Measurements from ENCODE around the gene CEL. TPM values are rescaled to one million over a fixed set of nuclear protein-coding genes. Genes with fewer than 3 reads are reported as not detected.
"Not testable (repeated sequence)": the region's sequence is repeated elsewhere in the genome, so short reads cannot be mapped to it uniquely, and the experiment has no call there.

CEL gene
- total and polyA plus RNA-seq, 5 donors from 2014 or later = 0.37 TPM; not detected in 4

DNA sequence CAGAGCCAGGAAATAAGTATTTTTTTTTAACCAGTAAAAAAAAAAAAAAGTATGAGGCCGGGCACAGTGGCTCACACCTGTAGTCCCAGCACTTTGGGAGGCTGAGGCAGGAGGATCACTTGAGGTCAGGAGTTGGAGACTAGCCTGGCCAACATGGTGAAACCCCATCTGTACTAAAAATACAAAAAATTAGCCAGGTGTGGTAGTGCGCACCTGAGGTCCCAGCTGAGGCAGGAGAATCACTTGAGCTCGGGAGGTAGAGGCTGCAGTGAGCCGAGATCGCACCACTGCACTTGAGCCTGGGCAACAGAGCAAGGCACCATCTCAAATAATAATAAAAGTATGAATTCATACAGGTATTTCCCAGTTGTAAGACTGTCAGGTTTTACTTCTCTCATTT is 10.4 kb downstream of the CEL start:
- H3K9me3 Mint-ChIP-seq; ATAC-seq (ENCODE audit: low read depth in 2 of 2); H3K4me1 Mint-ChIP-seq: not testable (repeated sequence)

GRCh38 chr9:133073086-133074014 is 11.6 kb downstream of the CEL start:
- H3K27ac Mint-ChIP-seq = no peak overlapping the region
- no peaks in the 10 kb centered on the region for H3K4me1 ChIP-seq (ENCODE audit: control insufficient read depth, insufficient read depth, low read length, poor library complexity, severe bottlenecking)
- no peaks in the 10 kb centered on the region for H3K36me3 Mint-ChIP-seq
- ATAC-seq (ENCODE audit: low read depth in 2 of 2) = no peak
- no peaks in the 10 kb centered on the region for H3K9me3 Mint-ChIP-seq
- DNase-seq = no peak
- peaks cover 5% of the 10 kb centered on the region for H3K27me3 Mint-ChIP-seq
- no peak overlapping the region for H3K4me3 Mint-ChIP-seq
- no peak overlapping the region for H3K27ac ChIP-seq (ENCODE audit: insufficient read depth, low read length, poor library complexity, severe bottlenecking)
- no peaks in the 10 kb centered on the region for H3K4me1 Mint-ChIP-seq
- no peak overlapping the region for H3K4me3 ChIP-seq (ENCODE audit: low read depth, low read length)
- H3K9me3 ChIP-seq (ENCODE audit: control insufficient read depth in 2 of 2, low read length in 2 of 2) = no peaks in the 10 kb centered on the region
- no peaks in the 10 kb centered on the region for H3K27me3 ChIP-seq (ENCODE audit: control insufficient read depth, insufficient read depth, low read length)
- no peaks in the 10 kb centered on the region for H3K36me3 ChIP-seq (ENCODE audit: control insufficient read depth, insufficient read depth, low read length)

More for the DNA sequence above, 10.4 kb downstream of the CEL start:
- not testable (repeated sequence) for H3K36me3 Mint-ChIP-seq; H3K27ac ChIP-seq (ENCODE audit: insufficient read depth, low read length, poor library complexity, severe bottlenecking); H3K9me3 ChIP-seq (ENCODE audit: control insufficient read depth in 2 of 2, low read length in 2 of 2); H3K4me3 ChIP-seq (ENCODE audit: low read depth, low read length); DNase-seq; H3K27me3 ChIP-seq (ENCODE audit: control insufficient read depth, insufficient read depth, low read length); H3K36me3 ChIP-seq (ENCODE audit: control insufficient read depth, insufficient read depth, low read length); H3K27me3 Mint-ChIP-seq; H3K4me3 Mint-ChIP-seq; H3K4me1 ChIP-seq (ENCODE audit: control insufficient read depth, insufficient read depth, low read length, poor library complexity, severe bottlenecking); H3K27ac Mint-ChIP-seq

DNA sequence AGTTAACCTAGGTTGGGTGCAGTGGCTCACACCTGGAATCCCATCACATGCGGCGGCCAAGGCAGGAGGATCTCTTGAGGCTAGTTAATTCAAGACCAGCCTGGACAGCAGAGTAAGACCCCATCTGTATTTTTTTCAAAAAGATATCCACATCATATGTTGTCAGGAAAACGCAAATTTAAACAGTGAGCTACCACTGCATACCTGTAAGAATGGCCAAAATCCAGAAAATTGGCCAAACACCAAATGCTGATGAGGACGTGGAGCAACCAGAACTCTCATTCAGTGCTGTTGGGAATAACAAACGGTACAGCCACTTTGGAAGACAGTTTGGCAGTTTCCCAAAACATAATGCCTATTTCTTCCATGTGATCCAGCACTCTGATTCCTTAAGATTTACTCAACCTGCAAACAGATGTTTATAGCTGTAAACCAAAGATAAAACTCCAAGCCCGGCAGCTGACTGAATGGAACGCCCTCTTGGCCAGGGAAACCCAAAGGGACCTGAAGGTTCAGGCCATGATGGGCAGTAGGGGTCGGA is 12.4 kb downstream of the CEL start:
- no peak overlapping the region for H3K4me3 Mint-ChIP-seq
- no peaks in the 10 kb centered on the region for H3K4me1 Mint-ChIP-seq
- no peak for DNase-seq
- no peak overlapping the region for H3K27ac Mint-ChIP-seq
- peaks cover 5% of the 10 kb centered on the region for H3K27me3 Mint-ChIP-seq
- H3K36me3 Mint-ChIP-seq = no peaks in the 10 kb centered on the region
- Histone ChIP-seq H3K27me3 (ENCODE audit: control insufficient read depth, insufficient read depth, low read length) (no peaks in the 10 kb centered on the region), H3K4me1 (ENCODE audit: control insufficient read depth, insufficient read depth, low read length, poor library complexity, severe bottlenecking) (no peaks in the 10 kb centered on the region), H3K4me3 (ENCODE audit: low read depth, low read length) (no peak overlapping the region), H3K9me3 (ENCODE audit: control insufficient read depth in 2 of 2, low read length in 2 of 2) (no peaks in the 10 kb centered on the region), H3K27ac (ENCODE audit: insufficient read depth, low read length, poor library complexity, severe bottlenecking) (no peak overlapping the region), H3K36me3 (ENCODE audit: control insufficient read depth, insufficient read depth, low read length) (no peaks in the 10 kb centered on the region)
- H3K9me3 Mint-ChIP-seq = no peaks in the 10 kb centered on the region
- no peak for ATAC-seq (ENCODE audit: low read depth in 2 of 2)

DNA sequence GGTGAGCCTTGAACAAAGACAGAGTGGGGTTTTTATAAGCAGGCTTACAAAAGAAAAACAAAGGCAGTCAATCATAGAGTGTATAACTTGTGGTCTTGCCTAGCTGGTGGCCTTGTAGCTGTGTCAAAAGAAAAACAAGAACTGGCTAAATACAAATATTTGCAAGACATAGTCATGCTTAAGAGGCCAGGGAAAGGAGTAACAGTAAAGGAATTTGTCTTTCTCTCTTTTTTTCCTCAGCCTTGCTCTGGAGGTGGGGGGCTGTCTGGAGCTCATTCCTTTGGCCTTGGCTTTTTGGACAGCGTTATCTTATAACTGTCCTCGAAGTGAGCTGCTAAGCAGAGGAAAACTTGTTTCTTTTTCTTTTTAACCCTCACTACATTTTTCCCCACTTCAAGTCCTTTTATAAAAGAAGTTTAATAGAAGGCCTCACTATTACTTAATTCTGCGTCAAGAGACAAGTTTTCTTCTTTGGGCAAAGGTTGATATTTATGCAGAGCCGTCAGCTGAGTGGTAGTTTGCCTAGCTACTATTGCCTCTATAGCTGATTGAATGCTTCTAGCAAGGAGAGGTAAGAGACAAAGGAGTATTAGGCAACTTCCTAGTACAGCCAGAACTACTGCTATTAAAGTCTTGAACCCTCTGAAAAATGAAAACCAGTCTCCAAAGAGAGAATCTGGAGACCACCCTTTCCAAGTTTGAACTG is 14.3 kb downstream of the CEL start:
- H3K36me3 Mint-ChIP-seq = no peaks in the 10 kb centered on the region
- DNase-seq (no peak), ATAC-seq (ENCODE audit: low read depth in 2 of 2) (no peak)
- no peaks in the 10 kb centered on the region for H3K9me3 ChIP-seq (ENCODE audit: control insufficient read depth in 2 of 2, low read length in 2 of 2)
- no peaks in the 10 kb centered on the region for H3K4me1 Mint-ChIP-seq
- no peak overlapping the region for H3K4me3 ChIP-seq (ENCODE audit: low read depth, low read length)
- H3K4me1 ChIP-seq (ENCODE audit: control insufficient read depth, insufficient read depth, low read length, poor library complexity, severe bottlenecking) = no peaks in the 10 kb centered on the region
- H3K27ac ChIP-seq (ENCODE audit: insufficient read depth, low read length, poor library complexity, severe bottlenecking) = no peak overlapping the region
- H3K27me3 Mint-ChIP-seq = peaks cover 5% of the 10 kb centered on the region
- H3K27ac Mint-ChIP-seq = no peak overlapping the region
- no peaks in the 10 kb centered on the region for H3K27me3 ChIP-seq (ENCODE audit: control insufficient read depth, insufficient read depth, low read length)
- no peak overlapping the region for H3K4me3 Mint-ChIP-seq
- no peaks in the 10 kb centered on the region for H3K36me3 ChIP-seq (ENCODE audit: control insufficient read depth, insufficient read depth, low read length)
- H3K9me3 Mint-ChIP-seq = no peaks in the 10 kb centered on the region

- Histone ChIP-seq H3K4me3 (ENCODE audit: low read depth, low read length) (no peak overlapping the region), H3K9me3 (ENCODE audit: control insufficient read depth in 2 of 2, low read length in 2 of 2) (no peaks in the 10 kb centered on the region), H3K4me1 (ENCODE audit: control insufficient read depth, insufficient read depth, low read length, poor library complexity, severe bottlenecking) (no peaks in the 10 kb centered on the region), H3K36me3 (ENCODE audit: control insufficient read depth, insufficient read depth, low read length) (no peaks in the 10 kb centered on the region), H3K27me3 (ENCODE audit: control insufficient read depth, insufficient read depth, low read length) (no peaks in the 10 kb centered on the region), H3K27ac (ENCODE audit: insufficient read depth, low read length, poor library complexity, severe bottlenecking) (no peak overlapping the region)
- peaks cover 7% of the 10 kb centered on the region for H3K27me3 Mint-ChIP-seq
- H3K27ac Mint-ChIP-seq = no peak overlapping the region
- ATAC-seq (ENCODE audit: low read depth in 2 of 2) = no peak
- H3K4me1 Mint-ChIP-seq = no peaks in the 10 kb centered on the region
- H3K9me3 Mint-ChIP-seq = no peaks in the 10 kb centered on the region
- H3K4me3 Mint-ChIP-seq = no peak overlapping the region
- DNase-seq = no peak
- no peaks in the 10 kb centered on the region for H3K36me3 Mint-ChIP-seq
These were observed 14.9 kb downstream of the CEL start for GRCh38 chr9:133076691-133077090.

GRCh38 chr9:133078486-133078885 is 16.7 kb downstream of the CEL start:
- Histone ChIP-seq H3K4me1 (ENCODE audit: control insufficient read depth, insufficient read depth, low read length, poor library complexity, severe bottlenecking) (no peaks in the 10 kb centered on the region), H3K27ac (ENCODE audit: insufficient read depth, low read length, poor library complexity, severe bottlenecking) (no peak overlapping the region), H3K4me3 (ENCODE audit: low read depth, low read length) (no peak overlapping the region), H3K9me3 (ENCODE audit: control insufficient read depth in 2 of 2, low read length in 2 of 2) (no peaks in the 10 kb centered on the region), H3K27me3 (ENCODE audit: control insufficient read depth, insufficient read depth, low read length) (no peaks in the 10 kb centered on the region), H3K36me3 (ENCODE audit: control insufficient read depth, insufficient read depth, low read length) (no peaks in the 10 kb centered on the region)
- H3K4me1 Mint-ChIP-seq = no peaks in the 10 kb centered on the region
- peaks cover 9% of the 10 kb centered on the region for H3K27me3 Mint-ChIP-seq
- no peaks in the 10 kb centered on the region for H3K9me3 Mint-ChIP-seq
- H3K36me3 Mint-ChIP-seq = no peaks in the 10 kb centered on the region
- ATAC-seq (ENCODE audit: low read depth in 2 of 2) = no peak
- no peak for DNase-seq
- H3K27ac Mint-ChIP-seq = no peak overlapping the region
- no peak overlapping the region for H3K4me3 Mint-ChIP-seq

- Mint-ChIP-seq H3K9me3 (no peaks in the 10 kb centered on the region), H3K27ac (no peak overlapping the region), H3K4me1 (no peaks in the 10 kb centered on the region), H3K27me3 (peaks cover 9% of the 10 kb centered on the region), H3K36me3 (no peaks in the 10 kb centered on the region), H3K4me3 (no peak overlapping the region)
- Histone ChIP-seq H3K4me3 (ENCODE audit: low read depth, low read length) (no peak overlapping the region), H3K4me1 (ENCODE audit: control insufficient read depth, insufficient read depth, low read length, poor library complexity, severe bottlenecking) (no peaks in the 10 kb centered on the region), H3K27ac (ENCODE audit: insufficient read depth, low read length, poor library complexity, severe bottlenecking) (no peak overlapping the region), H3K36me3 (ENCODE audit: control insufficient read depth, insufficient read depth, low read length) (no peaks in the 10 kb centered on the region), H3K9me3 (ENCODE audit: control insufficient read depth in 2 of 2, low read length in 2 of 2) (no peaks in the 10 kb centered on the region), H3K27me3 (ENCODE audit: control insufficient read depth, insufficient read depth, low read length) (no peaks in the 10 kb centered on the region)
- no peak for ATAC-seq (ENCODE audit: low read depth in 2 of 2)
- DNase-seq = no peak
These were observed 18.4 kb downstream of the CEL start for GRCh38 chr9:133080161-133080560.

Data from CD4-positive, CD25-positive, alpha-beta regulatory T cell (primary cell).